Skeletal muscle satellite cell (primary cell): ENCODE measurements around the gene PRKN. TPM values are rescaled to one million over a fixed set of nuclear protein-coding genes. Genes with fewer than 3 reads are reported as not detected.

Experiments
- H3K27me3 ChIP-seq: 2 replicates; pipeline ENCODE4 v1.7.0; 2013; ENCODE audit warnings: low read length; ENCODE audit not compliant: control insufficient read depth, insufficient read depth
- H3K36me3 ChIP-seq: 2 replicates; pipeline ENCODE4 v1.7.0; 2013; ENCODE audit warnings: mild to moderate bottlenecking, control low read depth, low read length; ENCODE audit not compliant: insufficient read depth
- H3K4me1 ChIP-seq: 2 replicates; pipeline ENCODE4 v1.7.0; 2013; ENCODE audit warnings: low read length; ENCODE audit not compliant: control insufficient read depth, insufficient read depth
- H3K4me2 ChIP-seq: 2 replicates; pipeline ENCODE4 v1.7.0; 2013; ENCODE audit warnings: mild to moderate bottlenecking, low read length
- H3K4me3 ChIP-seq: 2 replicates; pipeline ENCODE4 v1.7.0; 2013; ENCODE audit warnings: low read length
- H3K9ac ChIP-seq: 2 replicates; pipeline ENCODE4 v1.7.0; 2013; ENCODE audit warnings: mild to moderate bottlenecking, low read depth, low read length, moderate library complexity
- H3K9me3 ChIP-seq: replicated peaks from 2 replicates; pipeline ENCODE4 v1.7.0; 2013; ENCODE audit warnings: mild to moderate bottlenecking, control low read depth, low read length
- total RNA-seq: library from RNA; depleted of rRNA; stranded (reverse); fragments of >200 nt; gene quantifications from 2 replicates; pipeline ENCODE4 v1.2.3, GENCODE V29; 2012; rRNA removed

Gene PRKN
- 0.66 and 2.0 TPM in 2 replicates for total RNA-seq

GRCh38 chr6:162727322-162728182, at the start of gene PRKN, which contains the start of gene PACRG:
TSS of gene PRKN (minus strand) at chr6:162727766.
TSS of gene PACRG (plus strand) at chr6:162727974.
- Histone ChIP-seq H3K4me3 (peak within 1 kb of the TSS; percentile 90), H3K36me3 (no peaks in the 10 kb centered on the region), H3K9me3 (no peaks in the 10 kb centered on the region), H3K27me3 (no peaks in the 10 kb centered on the region), H3K9ac (peak within 1 kb of the TSS; percentile 89), H3K4me1 (peaks cover 10% of the 10 kb centered on the region), H3K4me2 (peak within 1 kb of the TSS; percentile 98)

GRCh38 chr6:162777091-162777490, 49.5 kb upstream of the PRKN start:
- Histone ChIP-seq H3K9me3 (no peaks in the 10 kb centered on the region), H3K4me2 (no peak overlapping the region), H3K9ac (no peak overlapping the region), H3K27me3 (no peaks in the 10 kb centered on the region), H3K4me1 (no peaks in the 10 kb centered on the region), H3K36me3 (no peaks in the 10 kb centered on the region), H3K4me3 (no peak overlapping the region)

DNA sequence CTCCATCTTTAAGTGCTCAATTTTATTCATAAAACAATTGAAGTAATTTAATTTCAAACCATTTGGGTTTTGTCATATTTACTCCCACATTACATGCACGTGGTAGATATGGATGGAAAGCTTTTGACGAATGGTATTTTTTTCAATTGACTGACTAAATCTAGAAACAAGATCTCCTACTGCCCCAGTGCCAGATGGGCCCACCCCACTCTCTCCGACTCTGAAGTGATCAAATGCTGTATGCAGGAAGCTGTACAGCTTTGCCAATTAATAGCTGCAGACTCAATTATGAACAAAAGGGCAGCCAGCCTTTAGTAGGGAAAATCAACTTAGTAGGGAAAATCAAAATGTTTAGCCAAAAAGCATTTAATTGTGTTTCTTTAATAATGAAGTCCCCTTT, 46.4 kb upstream of the PRKN start:
- Histone ChIP-seq H3K4me1 (no peaks in the 10 kb centered on the region), H3K9ac (no peak overlapping the region), H3K4me3 (no peak overlapping the region), H3K36me3 (no peaks in the 10 kb centered on the region), H3K9me3 (no peaks in the 10 kb centered on the region), H3K27me3 (no peaks in the 10 kb centered on the region), H3K4me2 (no peak overlapping the region)

DNA sequence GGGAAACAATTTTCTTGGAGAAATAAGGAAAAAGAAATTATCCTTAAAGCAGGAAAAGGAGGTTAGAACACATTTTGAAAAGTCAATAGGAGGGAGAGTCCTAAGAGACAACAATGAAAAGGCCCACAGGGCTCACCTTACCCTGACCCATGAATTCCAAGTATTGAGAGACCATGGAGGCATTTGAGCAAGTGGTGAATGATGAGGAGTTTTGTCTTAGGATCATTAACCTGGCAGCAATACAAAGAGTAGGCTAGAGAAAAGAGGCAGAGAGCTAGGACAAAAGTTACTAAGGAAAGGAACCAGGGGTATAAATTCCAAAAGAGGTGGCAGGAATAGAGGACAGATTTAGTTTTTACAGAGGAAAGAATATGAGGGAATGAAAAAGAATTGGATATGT, 44.9 kb upstream of the PRKN start:
- no peaks in the 10 kb centered on the region for H3K4me1 ChIP-seq
- H3K36me3 ChIP-seq = no peaks in the 10 kb centered on the region

GRCh38 chr6:162770955-162771354, 43.4 kb upstream of the PRKN start:
- Histone ChIP-seq H3K9ac (no peak overlapping the region), H3K4me3 (no peak overlapping the region), H3K9me3 (no peaks in the 10 kb centered on the region), H3K36me3 (no peaks in the 10 kb centered on the region), H3K4me1 (no peaks in the 10 kb centered on the region), H3K27me3 (no peaks in the 10 kb centered on the region), H3K4me2 (no peak overlapping the region)

More for the DNA sequence above, 44.9 kb upstream of the PRKN start:
- Histone ChIP-seq H3K9me3 (no peaks in the 10 kb centered on the region), H3K4me3 (no peak overlapping the region), H3K4me2 (no peak overlapping the region), H3K9ac (no peak overlapping the region), H3K27me3 (no peaks in the 10 kb centered on the region)

- no peaks in the 10 kb centered on the region for H3K4me1 ChIP-seq
- H3K36me3 ChIP-seq = no peaks in the 10 kb centered on the region
- no peak overlapping the region for H3K4me3 ChIP-seq
- H3K27me3 ChIP-seq = no peaks in the 10 kb centered on the region
- H3K9me3 ChIP-seq = no peaks in the 10 kb centered on the region
- no peak overlapping the region for H3K4me2 ChIP-seq
- H3K9ac ChIP-seq = no peak overlapping the region
Observed at GRCh38 chr6:162770136-162770535, 42.6 kb upstream of the PRKN start.

GRCh38 chr6:162753775-162754174, 26.2 kb upstream of the PRKN start:
- H3K27me3 ChIP-seq = no peaks in the 10 kb centered on the region
- no peaks in the 10 kb centered on the region for H3K36me3 ChIP-seq
- H3K4me1 ChIP-seq = peaks cover 11% of the 10 kb centered on the region
- no peaks in the 10 kb centered on the region for H3K9me3 ChIP-seq
- H3K4me3 ChIP-seq = no peak overlapping the region
- H3K9ac ChIP-seq = no peak overlapping the region
- H3K4me2 ChIP-seq = no peak overlapping the region

DNA sequence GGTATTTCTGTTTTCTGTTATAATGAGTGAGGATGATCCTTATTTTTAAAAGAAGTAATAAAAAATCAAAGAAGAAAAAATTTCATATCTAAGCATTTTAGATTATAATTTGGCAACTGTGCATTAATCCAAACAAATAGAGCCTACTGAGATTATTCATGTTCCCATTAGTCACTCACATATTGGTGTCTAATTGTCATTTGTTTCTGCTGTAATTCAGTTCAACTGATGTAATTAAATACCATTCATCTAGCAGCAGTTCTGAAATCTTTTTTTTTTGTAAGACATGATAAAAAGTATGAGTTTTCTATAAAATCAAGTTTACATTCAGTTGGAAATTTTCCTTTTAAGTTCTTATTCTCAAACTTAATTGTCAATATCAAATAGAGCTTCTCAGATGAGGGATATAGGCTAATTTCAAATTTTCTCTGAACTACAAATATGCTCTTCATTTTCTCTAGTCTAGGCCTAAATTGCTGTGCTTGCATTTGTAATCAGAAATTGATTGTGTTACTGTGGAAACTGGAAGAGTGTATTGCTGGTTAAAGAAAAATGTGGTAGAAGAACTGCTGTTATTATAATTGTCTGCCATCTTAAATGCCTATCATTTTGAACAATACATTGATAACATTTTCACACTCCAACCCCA, 23.8 kb upstream of the PRKN start:
- Histone ChIP-seq H3K9me3 (no peaks in the 10 kb centered on the region), H3K4me2 (no peak overlapping the region), H3K4me1 (peaks cover 11% of the 10 kb centered on the region), H3K36me3 (no peaks in the 10 kb centered on the region), H3K9ac (no peak overlapping the region), H3K4me3 (no peak overlapping the region), H3K27me3 (no peaks in the 10 kb centered on the region)

- Histone ChIP-seq H3K9ac (no peak overlapping the region), H3K27me3 (no peaks in the 10 kb centered on the region), H3K36me3 (no peaks in the 10 kb centered on the region), H3K4me2 (no peak overlapping the region), H3K4me3 (no peak overlapping the region), H3K4me1 (peaks cover 11% of the 10 kb centered on the region), H3K9me3 (no peaks in the 10 kb centered on the region)
Observed at GRCh38 chr6:162750776-162751175, 23.2 kb upstream of the PRKN start.

DNA sequence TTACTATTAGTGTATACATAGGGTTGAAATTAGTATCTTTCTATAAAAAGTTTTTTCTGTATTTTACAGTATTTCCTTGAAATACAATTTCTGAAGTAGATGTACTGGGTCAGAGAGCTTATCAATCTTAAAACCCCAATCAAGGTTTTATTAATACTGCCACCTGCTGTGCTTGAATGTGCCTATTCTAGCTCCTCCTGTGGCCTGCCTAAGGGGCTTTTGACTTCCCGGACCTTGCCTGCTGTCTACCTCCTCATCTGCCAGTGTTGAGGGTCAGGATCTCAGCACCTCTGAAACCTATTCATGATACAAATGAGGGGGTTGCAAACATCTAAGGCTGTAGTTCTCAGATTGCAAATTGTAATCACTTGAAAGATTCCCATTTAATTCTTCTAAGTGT, 9.4 kb upstream of the PRKN start:
- H3K4me1 ChIP-seq = no peaks in the 10 kb centered on the region
- no peak overlapping the region for H3K4me2 ChIP-seq
- H3K36me3 ChIP-seq = no peaks in the 10 kb centered on the region
- H3K9ac ChIP-seq = no peak overlapping the region
- H3K9me3 ChIP-seq = no peaks in the 10 kb centered on the region
- no peaks in the 10 kb centered on the region for H3K27me3 ChIP-seq
- H3K4me3 ChIP-seq = no peak overlapping the region

DNA sequence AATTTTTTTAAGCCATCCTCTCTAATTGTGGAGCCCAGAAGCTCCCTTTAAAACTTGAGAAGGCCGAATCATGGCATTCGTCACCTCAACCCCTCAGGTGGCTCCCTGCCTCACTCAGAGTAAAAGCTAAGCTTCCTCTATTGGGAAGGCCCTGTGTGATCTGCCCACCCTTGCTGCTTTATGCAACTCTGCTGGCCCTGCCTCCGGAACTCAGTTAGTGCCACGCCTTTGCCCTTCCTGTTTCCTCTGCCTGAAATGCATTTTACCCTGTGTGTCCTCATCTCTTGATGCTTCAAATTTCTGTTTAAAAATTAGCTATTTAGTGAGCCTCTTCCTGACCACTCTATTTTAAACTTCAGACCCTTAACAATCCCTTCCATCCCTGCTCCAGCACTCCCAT, 5.9 kb upstream of the PRKN start:
- Histone ChIP-seq H3K9me3 (no peaks in the 10 kb centered on the region), H3K4me1 (no peaks in the 10 kb centered on the region), H3K27me3 (no peaks in the 10 kb centered on the region), H3K4me2 (no peak overlapping the region), H3K4me3 (no peak overlapping the region), H3K36me3 (no peaks in the 10 kb centered on the region), H3K9ac (no peak overlapping the region)
